PC-9 (cell line): ENCODE results near the gene EHD4. TPM values are rescaled to one million over a fixed set of nuclear protein-coding genes. Genes with fewer than 3 reads are reported as not detected.

ENCODE experiments used
- BruUV-seq: library from RNA; stranded (reverse); fragments of 400-500 nt; replicated peaks from 2 replicates; lab custom pipeline; 2021; lab: Mats Ljungman, UMichigan
- CTCF ChIA-PET: fragments of 300-600 bp; sonication (Branson Sonifier 250); formaldehyde crosslinking; loops from one replicate; lab custom pipeline; 2022; ENCODE audit warnings: antibody characterized with exemption; lab: Charles Lee
- POLR2A ChIA-PET: fragments of 300-600 bp; sonication (Branson Sonifier 250); formaldehyde crosslinking; loops from one replicate; lab custom pipeline; 2022; ENCODE audit warnings: antibody characterized with exemption; ENCODE audit not compliant: unreplicated experiment; lab: Charles Lee
- DNase-seq, 2 experiments: peaks; one replicate each; pipeline versions ENCODE4 v3.0.0 to v3.0.0-alpha.2; 2015 to 2022; ENCODE audit warnings: mixed read lengths in 1 of 2
- H2AFZ ChIP-seq: fragments of 200-600 bp; sonication (generic); 2 replicates; pipeline ENCODE4 v1.8.1; 2017; ENCODE audit warnings: antibody characterized with exemption
- H3F3A ChIP-seq: fragments of 200-600 bp; sonication (generic); 2 replicates; pipeline ENCODE4 v1.8.1; 2017; ENCODE audit warnings: antibody characterized with exemption, mild to moderate bottlenecking, low read depth; ENCODE audit not compliant: insufficient read depth
- H3K27ac ChIP-seq: fragments of 200-600 bp; sonication (generic); 2 replicates; pipeline ENCODE4 v1.6.1; 2016; ENCODE audit warnings: mixed run types
- H3K27me3 ChIP-seq: fragments of 200-600 bp; sonication (generic); 2 replicates; pipeline ENCODE4 v1.6.1; 2016; ENCODE audit warnings: low read depth, mixed run types; ENCODE audit not compliant: insufficient read depth
- H3K36me3 ChIP-seq: fragments of 200-600 bp; sonication (generic); 2 replicates; pipeline ENCODE4 v1.6.1; 2016; ENCODE audit warnings: low read depth, mixed run types
- H3K4me1 ChIP-seq: fragments of 200-600 bp; sonication (generic); replicated peaks from 2 replicates; pipeline ENCODE4 v1.6.1; 2016; ENCODE audit warnings: mixed run types; ENCODE audit not compliant: insufficient read depth
- H3K4me2 ChIP-seq: fragments of 200-600 bp; sonication (generic); 2 replicates; pipeline ENCODE4 v1.6.1; 2017; ENCODE audit warnings: mixed run types
- H3K4me3 ChIP-seq: fragments of 200-600 bp; sonication (generic); 2 replicates; pipeline ENCODE4 v1.6.1; 2016; ENCODE audit warnings: mixed run types
- H3K79me2 ChIP-seq: fragments of 200-600 bp; sonication (generic); 2 replicates; pipeline ENCODE4 v1.6.1; 2017; ENCODE audit warnings: low read depth, mixed run types
- H3K9me2 ChIP-seq: fragments of 200-600 bp; sonication (generic); 2 replicates; pipeline ENCODE4 v1.8.1; 2017; ENCODE audit warnings: mild to moderate bottlenecking; ENCODE audit not compliant: insufficient read depth
- H3K9me3 ChIP-seq: fragments of 200-600 bp; sonication (generic); 2 replicates; pipeline ENCODE4 v1.8.1; 2016; ENCODE audit warnings: low read depth; ENCODE audit not compliant: insufficient read depth
- H4K20me1 ChIP-seq: fragments of 200-600 bp; sonication (generic); 2 replicates; pipeline ENCODE4 v1.8.1; 2017; ENCODE audit not compliant: insufficient read depth
- EZH2 ChIP-seq: fragments of 200-600 bp; sonication (generic); IDR thresholded peaks from 2 replicates; pipeline ENCODE4 v1.8.0; 2017; ENCODE audit warnings: antibody characterized with exemption, low read depth
- intact Hi-C: fragments of 100-400 bp; cut with micrococcal nuclease; formaldehyde crosslinking; loops from one replicate; pipeline ENCODE4 v1.10.0; 2022; ENCODE audit not compliant: unreplicated experiment
- total RNA-seq: library from RNA; stranded (reverse); gene quantifications from 2 replicates; pipeline ENCODE4 v1.2.3, GENCODE V29; 2021
- TF ChIP-seq, protein P1 (sequence below): fragments of 200-600 bp; sonication (generic); conservative IDR thresholded peaks from 2 replicates; pipeline ENCODE4 v1.6.1; 2017; ENCODE audit warnings: mixed run types, antibody characterized with exemption, mild to moderate bottlenecking, moderate library complexity

Gene EHD4
- total RNA-seq, 1 experiment from 2014 or later = 18.1 TPM

DNA sequence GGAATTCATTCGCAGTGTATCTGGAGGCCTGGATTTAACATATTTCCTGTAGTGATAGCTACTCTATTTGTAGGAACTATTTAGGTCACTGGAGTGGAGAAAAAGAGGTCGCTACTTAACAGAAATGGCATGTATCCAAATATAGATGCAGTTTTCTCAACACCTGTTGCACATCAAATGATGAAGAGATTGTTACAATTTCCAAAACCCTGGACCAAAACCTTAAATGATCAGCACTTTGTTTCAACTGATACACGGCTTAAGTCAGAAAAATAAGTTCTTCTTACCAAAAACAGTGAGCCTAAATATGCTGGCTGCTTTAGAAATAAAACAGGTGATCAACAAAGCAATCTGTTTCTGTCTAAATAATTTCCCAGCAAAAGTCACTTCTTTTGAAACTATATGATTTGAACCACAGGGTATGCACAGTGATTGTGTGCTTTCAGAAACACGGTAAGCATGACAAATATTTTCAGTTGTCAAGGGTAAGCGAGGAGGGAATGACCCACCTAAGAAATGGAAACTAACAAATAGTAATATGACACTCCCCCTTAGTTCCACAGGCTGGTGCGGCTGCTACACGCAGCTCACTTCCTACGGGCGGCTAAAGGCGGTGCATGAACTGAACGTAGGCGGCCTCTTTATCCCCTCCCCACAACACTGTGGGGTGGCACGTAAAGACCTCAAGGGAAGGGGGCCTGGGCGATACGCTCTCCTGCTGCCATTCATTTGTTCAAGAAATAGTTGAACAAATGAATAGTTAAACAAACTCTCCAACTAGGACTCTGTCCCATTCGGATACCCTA is 1.1 kb downstream of the EHD4 start:
- no peaks in the 10 kb centered on the region for H3K27me3 ChIP-seq
- no TSS peak for BruUV-seq
- H3K4me1 ChIP-seq = peaks cover 28% of the 10 kb centered on the region
- H3F3A ChIP-seq = peaks cover 21% of the 10 kb centered on the region
- no peaks in the 10 kb centered on the region; the same call in 1 of the 2 replicates for H4K20me1 ChIP-seq
- H3K79me2 ChIP-seq = peaks cover 47% of the 10 kb centered on the region
- no peak for TF ChIP-seq EZH2
- TF ChIP-seq, protein P1, sequence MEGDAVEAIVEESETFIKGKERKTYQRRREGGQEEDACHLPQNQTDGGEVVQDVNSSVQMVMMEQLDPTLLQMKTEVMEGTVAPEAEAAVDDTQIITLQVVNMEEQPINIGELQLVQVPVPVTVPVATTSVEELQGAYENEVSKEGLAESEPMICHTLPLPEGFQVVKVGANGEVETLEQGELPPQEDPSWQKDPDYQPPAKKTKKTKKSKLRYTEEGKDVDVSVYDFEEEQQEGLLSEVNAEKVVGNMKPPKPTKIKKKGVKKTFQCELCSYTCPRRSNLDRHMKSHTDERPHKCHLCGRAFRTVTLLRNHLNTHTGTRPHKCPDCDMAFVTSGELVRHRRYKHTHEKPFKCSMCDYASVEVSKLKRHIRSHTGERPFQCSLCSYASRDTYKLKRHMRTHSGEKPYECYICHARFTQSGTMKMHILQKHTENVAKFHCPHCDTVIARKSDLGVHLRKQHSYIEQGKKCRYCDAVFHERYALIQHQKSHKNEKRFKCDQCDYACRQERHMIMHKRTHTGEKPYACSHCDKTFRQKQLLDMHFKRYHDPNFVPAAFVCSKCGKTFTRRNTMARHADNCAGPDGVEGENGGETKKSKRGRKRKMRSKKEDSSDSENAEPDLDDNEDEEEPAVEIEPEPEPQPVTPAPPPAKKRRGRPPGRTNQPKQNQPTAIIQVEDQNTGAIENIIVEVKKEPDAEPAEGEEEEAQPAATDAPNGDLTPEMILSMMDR = no peak
- peak overlapping the region; percentile 92 for H3K27ac ChIP-seq
- peak overlapping the region; percentile 78 for H3K4me2 ChIP-seq
- H2AFZ ChIP-seq = peak overlapping the region; percentile 80
- no peaks in the 10 kb centered on the region for H3K9me2 ChIP-seq
- ChIA-PET CTCF (interaction anchor here (2.4 kb wide), 1 partner anchor 198 kb away, joined by 7 read pairs; the partner anchor contains the start of gene MAPKBP1), POLR2A (interaction anchor here (0.6 to 1.3 kb wide), 5 partner anchors 28 to 721 kb away, joined by 3 to 4 read pairs (median 4); no protein-coding TSS in a partner anchor)
- H3K9me3 ChIP-seq = no peaks in the 10 kb centered on the region
- peak overlapping the region; percentile 77 for H3K4me3 ChIP-seq
- no peaks in the 10 kb centered on the region for H3K36me3 ChIP-seq
- intact Hi-C loops = loop anchor here (2.0 kb wide), 1 partner anchor 36 kb away; no protein-coding TSS in a partner anchor
- DNase-seq = peak; percentile 64 to 66

DNA sequence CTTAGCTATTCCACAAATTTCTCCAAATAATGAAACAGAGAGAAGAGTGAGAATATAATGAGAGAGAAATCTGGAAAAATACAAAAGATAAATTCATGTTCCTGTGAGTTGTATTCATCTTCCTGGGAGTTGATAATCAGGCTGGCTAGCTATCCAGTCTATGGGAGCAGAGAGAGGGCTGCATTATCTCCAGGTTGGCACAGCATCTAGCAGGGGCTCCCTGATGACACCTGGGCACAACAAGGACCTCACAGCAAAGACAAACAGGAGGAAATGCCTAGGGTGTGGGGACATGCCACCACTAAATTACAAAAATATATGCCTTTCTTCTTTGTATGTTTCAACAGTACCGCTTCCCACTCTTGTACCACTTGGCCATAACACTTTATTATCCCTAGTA is 1.9 kb downstream of the EHD4 start:
- no peak overlapping the region for H3K27ac ChIP-seq
- intact Hi-C loops = loop anchor here (2.0 kb wide), 1 partner anchor 36 kb away; no protein-coding TSS in a partner anchor
- H3F3A ChIP-seq = peaks cover 21% of the 10 kb centered on the region
- peak overlapping the region; percentile 78 for H3K4me2 ChIP-seq
- no peaks in the 10 kb centered on the region for H3K9me2 ChIP-seq
- TF ChIP-seq, protein P1 = no peak
- TF ChIP-seq EZH2 = no peak
- CTCF ChIA-PET = interaction anchor here (1.1 kb wide), 1 partner anchor 122 kb away, joined by 3 read pairs; no protein-coding TSS in a partner anchor
- peaks cover 28% of the 10 kb centered on the region for H3K4me1 ChIP-seq
- H4K20me1 ChIP-seq = no peaks in the 10 kb centered on the region; the same call in 1 of the 2 replicates
- H3K79me2 ChIP-seq = peaks cover 50% of the 10 kb centered on the region
- no peaks in the 10 kb centered on the region for H3K36me3 ChIP-seq
- H3K27me3 ChIP-seq = no peaks in the 10 kb centered on the region
- H3K4me3 ChIP-seq = no peak overlapping the region; the same call in 1 of the 2 replicates
- no peaks in the 10 kb centered on the region for H3K9me3 ChIP-seq
- POLR2A ChIA-PET = no interaction called here
- no peak overlapping the region for H2AFZ ChIP-seq
- DNase-seq = no peak
- BruUV-seq = TSS peak; percentile 37

DNA sequence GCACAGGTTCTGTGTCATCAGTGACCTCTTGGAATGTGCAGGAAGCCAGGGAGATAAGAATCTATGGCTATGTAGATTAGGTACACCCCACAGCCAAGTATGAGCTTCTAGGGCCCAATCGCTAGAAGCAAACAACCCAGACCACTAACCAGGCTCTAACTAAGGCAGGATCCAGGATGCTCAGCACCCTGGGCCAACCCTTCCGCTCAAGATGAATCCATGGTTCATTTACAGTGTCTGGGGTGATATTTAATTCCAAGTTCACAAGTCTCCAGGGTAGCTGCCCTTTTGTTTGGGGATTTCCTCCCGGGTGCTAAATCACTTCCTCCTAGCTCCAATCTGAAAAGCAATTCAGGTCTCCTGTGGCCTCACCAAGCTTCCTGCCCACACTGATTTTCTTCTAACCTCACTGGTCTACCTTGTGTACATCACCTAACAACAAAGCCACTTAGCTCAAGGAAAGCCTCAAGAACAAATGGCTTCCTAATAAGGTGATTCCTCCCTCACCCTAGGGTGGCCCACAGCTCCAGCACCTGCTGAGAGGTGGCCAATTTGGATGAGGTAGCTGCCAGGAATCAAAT is 2.4 kb downstream of the EHD4 start:
- DNase-seq = no peak
- H3K4me1 ChIP-seq = peaks cover 28% of the 10 kb centered on the region
- H3K27ac ChIP-seq = no peak overlapping the region
- no peak overlapping the region for H2AFZ ChIP-seq
- intact Hi-C loops = loop anchor here (2.0 kb wide), 1 partner anchor 35 kb away; no protein-coding TSS in a partner anchor
- BruUV-seq = no TSS peak
- H3K27me3 ChIP-seq = no peaks in the 10 kb centered on the region
- no peaks in the 10 kb centered on the region for H3K9me2 ChIP-seq
- no peaks in the 10 kb centered on the region; the same call in 1 of the 2 replicates for H4K20me1 ChIP-seq
- H3K36me3 ChIP-seq = no peaks in the 10 kb centered on the region
- no peak for TF ChIP-seq EZH2
- TF ChIP-seq, protein P1 = no peak
- POLR2A ChIA-PET = no interaction called here
- CTCF ChIA-PET = interaction anchor here (1.1 kb wide), 1 partner anchor 122 kb away, joined by 3 read pairs; no protein-coding TSS in a partner anchor
- H3K4me3 ChIP-seq = no peak overlapping the region
- H3F3A ChIP-seq = peaks cover 21% of the 10 kb centered on the region
- H3K79me2 ChIP-seq = peaks cover 55% of the 10 kb centered on the region
- no peaks in the 10 kb centered on the region for H3K9me3 ChIP-seq
- peak overlapping the region; percentile 78 for H3K4me2 ChIP-seq
